Chondrocyte (in vitro differentiated cells): ENCODE measurements around the gene TMEM156. TPM values are rescaled to one million over a fixed set of nuclear protein-coding genes. Genes with fewer than 3 reads are reported as not detected.
"Not testable (repeated sequence)": the region's sequence is repeated elsewhere in the genome, so short reads cannot be mapped to it uniquely, and the experiment has no call there.

Experiments used
- DNase-seq: peaks from one replicate; pipeline ENCODE4 v3.0.0; 2021; ENCODE audit warnings: mixed read lengths, low spot score
- H3K27ac Mint-ChIP-seq: one replicate; pipeline ENCODE4 v1.8.0; 2021; ENCODE audit warnings: mild to moderate bottlenecking, moderate library complexity, mixed read lengths; ENCODE audit not compliant: unreplicated experiment
- H3K27me3 Mint-ChIP-seq: 2 replicates; pipeline ENCODE4 v1.8.0; 2021; ENCODE audit warnings: low read depth, mixed read lengths
- H3K36me3 Mint-ChIP-seq: 2 replicates; pipeline ENCODE4 v1.8.0; 2021; ENCODE audit warnings: low read depth, mixed read lengths
- H3K4me1 Mint-ChIP-seq: 2 replicates; pipeline ENCODE4 v1.8.0; 2021; ENCODE audit warnings: low read depth, mild to moderate bottlenecking, mixed read lengths
- H3K4me3 Mint-ChIP-seq: one replicate; pipeline ENCODE4 v1.8.0; 2021; ENCODE audit warnings: mild to moderate bottlenecking, moderate library complexity, mixed read lengths; ENCODE audit not compliant: unreplicated experiment
- H3K9me3 Mint-ChIP-seq: 2 replicates; pipeline ENCODE4 v1.8.0; 2021; ENCODE audit warnings: low read depth, mixed read lengths
- total RNA-seq: library from RNA; stranded (reverse); gene quantifications from 3 replicates; pipeline ENCODE4 v1.2.1, GENCODE V29; 2021
- TF ChIP-seq, protein P1 (sequence below): fragments of 200-600 bp; sonication (generic); IDR thresholded peaks from 2 replicates; pipeline ENCODE4 v1.5.0; 2021; ENCODE audit warnings: antibody characterized with exemption, mild to moderate bottlenecking, moderate library complexity

The TMEM156 gene
- total RNA-seq, 1 donor from 2014 or later = 0.32 TPM

DNA sequence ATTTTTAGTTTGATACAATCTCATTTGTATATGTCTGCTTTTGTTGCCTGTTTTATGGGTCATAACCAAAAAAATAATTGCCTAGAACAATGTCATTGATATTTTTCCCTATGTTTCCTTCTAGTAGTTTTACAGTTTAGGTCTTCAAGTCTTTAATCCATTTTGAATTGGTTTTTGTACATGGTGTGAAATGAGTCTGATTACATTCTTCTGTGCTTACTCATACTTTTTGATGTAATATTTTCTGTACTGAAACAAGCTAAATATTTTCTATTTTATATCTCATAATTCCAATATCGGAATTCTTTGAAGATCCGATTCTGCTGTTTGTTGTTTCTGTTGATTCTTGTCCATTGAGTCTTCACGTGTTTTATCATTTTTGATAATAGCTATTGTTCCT lies 10.6 kb downstream of the TMEM156 start:
- peaks cover 22% of the 10 kb centered on the region for H3K4me1 Mint-ChIP-seq
- TF ChIP-seq, protein P1, sequence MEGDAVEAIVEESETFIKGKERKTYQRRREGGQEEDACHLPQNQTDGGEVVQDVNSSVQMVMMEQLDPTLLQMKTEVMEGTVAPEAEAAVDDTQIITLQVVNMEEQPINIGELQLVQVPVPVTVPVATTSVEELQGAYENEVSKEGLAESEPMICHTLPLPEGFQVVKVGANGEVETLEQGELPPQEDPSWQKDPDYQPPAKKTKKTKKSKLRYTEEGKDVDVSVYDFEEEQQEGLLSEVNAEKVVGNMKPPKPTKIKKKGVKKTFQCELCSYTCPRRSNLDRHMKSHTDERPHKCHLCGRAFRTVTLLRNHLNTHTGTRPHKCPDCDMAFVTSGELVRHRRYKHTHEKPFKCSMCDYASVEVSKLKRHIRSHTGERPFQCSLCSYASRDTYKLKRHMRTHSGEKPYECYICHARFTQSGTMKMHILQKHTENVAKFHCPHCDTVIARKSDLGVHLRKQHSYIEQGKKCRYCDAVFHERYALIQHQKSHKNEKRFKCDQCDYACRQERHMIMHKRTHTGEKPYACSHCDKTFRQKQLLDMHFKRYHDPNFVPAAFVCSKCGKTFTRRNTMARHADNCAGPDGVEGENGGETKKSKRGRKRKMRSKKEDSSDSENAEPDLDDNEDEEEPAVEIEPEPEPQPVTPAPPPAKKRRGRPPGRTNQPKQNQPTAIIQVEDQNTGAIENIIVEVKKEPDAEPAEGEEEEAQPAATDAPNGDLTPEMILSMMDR = no peak
- DNase-seq = no peak
- no peaks in the 10 kb centered on the region for H3K36me3 Mint-ChIP-seq
- H3K4me3 Mint-ChIP-seq = no peak overlapping the region
- H3K27ac Mint-ChIP-seq = no peak overlapping the region
- H3K9me3 Mint-ChIP-seq = peaks cover 5% of the 10 kb centered on the region
- no peaks in the 10 kb centered on the region for H3K27me3 Mint-ChIP-seq

DNA sequence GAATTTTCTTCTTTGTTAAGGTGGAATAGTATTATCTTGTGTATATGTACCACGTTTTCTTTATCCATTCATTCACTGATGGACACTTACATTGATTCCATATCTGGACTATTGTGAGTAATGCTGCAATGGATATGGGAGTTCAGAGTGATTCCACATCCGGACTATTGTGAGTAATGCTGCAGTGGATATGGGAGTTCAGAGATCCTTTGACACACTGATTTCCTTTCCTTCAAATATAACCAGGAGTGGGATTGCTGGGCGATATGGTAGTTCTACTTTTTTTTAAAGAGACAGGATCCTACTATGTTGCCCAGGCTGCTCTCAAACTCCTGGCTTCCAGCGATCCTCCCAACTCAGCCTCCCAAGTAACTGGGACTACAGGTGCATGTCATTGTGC lies 12.1 kb downstream of the TMEM156 start:
- H3K27me3 Mint-ChIP-seq = no peaks in the 10 kb centered on the region
- DNase-seq = no peak
- no peak overlapping the region for H3K27ac Mint-ChIP-seq
- H3K36me3 Mint-ChIP-seq = no peaks in the 10 kb centered on the region
- peaks cover 13% of the 10 kb centered on the region for H3K9me3 Mint-ChIP-seq
- H3K4me1 Mint-ChIP-seq = peaks cover 13% of the 10 kb centered on the region
- TF ChIP-seq, protein P1 = no peak
- no peak overlapping the region for H3K4me3 Mint-ChIP-seq

DNA sequence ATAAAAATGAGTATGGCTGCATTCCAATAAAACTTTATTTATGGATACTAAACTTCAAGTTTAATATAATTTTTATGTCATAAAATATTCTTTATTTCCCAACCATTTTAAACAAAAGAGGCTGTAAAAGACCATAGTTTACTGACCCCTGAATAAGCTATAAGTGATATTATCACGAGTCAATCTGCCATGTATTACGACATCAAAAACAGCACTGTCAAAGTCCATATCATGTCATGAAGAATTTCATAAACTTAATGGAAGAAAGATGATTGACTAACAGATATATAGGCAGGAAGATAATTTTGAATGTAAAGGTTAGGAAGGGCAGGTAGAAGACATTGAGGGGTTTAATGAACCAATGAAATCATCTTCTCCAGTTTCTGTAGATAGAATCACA lies 18.2 kb downstream of the TMEM156 start:
- TF ChIP-seq, protein P1 = no peak
- no peak for DNase-seq
- Mint-ChIP-seq H3K4me1 (no peaks in the 10 kb centered on the region), H3K9me3 (peaks cover 28% of the 10 kb centered on the region), H3K4me3 (no peak overlapping the region), H3K36me3 (no peaks in the 10 kb centered on the region), H3K27me3 (no peaks in the 10 kb centered on the region), H3K27ac (no peak overlapping the region)

DNA sequence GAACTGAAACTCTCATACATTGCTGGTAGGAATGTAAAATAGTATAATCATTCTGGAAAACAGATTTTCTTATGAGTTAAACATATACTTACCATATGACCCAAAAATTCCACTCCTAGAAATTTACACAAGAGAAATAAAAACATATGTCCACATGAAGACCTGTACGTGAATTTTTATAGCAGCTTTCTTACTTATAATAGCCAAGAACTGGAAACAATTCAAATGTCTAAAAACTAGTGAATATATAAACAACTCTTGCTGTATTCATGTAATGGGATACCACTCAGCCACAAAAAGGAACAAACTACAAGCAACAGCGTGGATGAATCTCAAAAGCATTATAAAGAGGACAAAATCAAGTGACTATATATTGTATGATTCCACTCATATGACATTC lies 27.5 kb downstream of the TMEM156 start:
- H3K27me3 Mint-ChIP-seq = no peaks in the 10 kb centered on the region

DNA sequence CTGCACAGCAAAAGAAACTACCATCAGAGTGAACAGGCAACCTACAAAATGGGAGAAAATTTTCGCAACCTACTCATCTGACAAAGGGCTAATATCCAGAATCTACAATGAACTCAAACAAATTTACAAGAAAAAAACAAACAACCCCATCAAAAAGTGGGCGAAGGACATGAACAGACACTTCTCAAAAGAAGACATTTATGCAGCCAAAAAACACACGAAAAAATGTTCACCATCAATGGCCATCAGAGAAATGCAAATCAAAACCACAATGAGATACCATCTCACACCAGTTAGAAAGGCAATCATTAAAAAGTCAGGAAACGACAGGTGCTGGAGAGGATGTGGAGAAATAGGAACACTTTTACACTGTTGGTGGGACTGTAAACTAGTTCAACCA lies 30.2 kb downstream of the TMEM156 start:
- DNase-seq, H3K27ac Mint-ChIP-seq, H3K9me3 Mint-ChIP-seq, H3K4me3 Mint-ChIP-seq, H3K36me3 Mint-ChIP-seq, H3K27me3 Mint-ChIP-seq: not testable (repeated sequence)
- peaks cover 12% of the 10 kb centered on the region for H3K4me1 Mint-ChIP-seq

More for the DNA sequence above, 27.5 kb downstream of the TMEM156 start:
- no peaks in the 10 kb centered on the region for H3K36me3 Mint-ChIP-seq
- H3K4me1 Mint-ChIP-seq = peaks cover 12% of the 10 kb centered on the region
- TF ChIP-seq, protein P1 = no peak
- peak overlapping the region; percentile 52 for H3K27ac Mint-ChIP-seq
- no peak for DNase-seq
- no peak overlapping the region for H3K4me3 Mint-ChIP-seq
- H3K9me3 Mint-ChIP-seq = peaks cover 3% of the 10 kb centered on the region

DNA sequence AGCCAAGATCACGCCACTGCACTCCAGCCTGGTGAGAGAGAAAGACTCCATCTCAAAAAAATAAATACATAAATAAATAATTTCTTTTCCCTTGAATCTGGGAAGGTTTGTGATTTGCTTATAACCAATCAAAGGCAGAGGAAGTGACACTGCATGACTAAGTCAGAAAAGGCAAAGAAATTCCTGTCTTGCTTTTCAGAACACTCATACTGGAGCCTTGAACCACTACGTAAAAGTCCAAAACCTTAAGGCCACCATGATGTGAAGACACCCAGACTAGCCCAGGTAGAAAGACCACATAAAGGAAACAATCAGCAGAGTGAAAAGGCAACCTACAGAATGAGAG lies 36.6 kb downstream of the TMEM156 start:
- Mint-ChIP-seq H3K4me1 (no peaks in the 10 kb centered on the region), H3K4me3 (no peak overlapping the region), H3K27me3 (no peaks in the 10 kb centered on the region), H3K9me3 (peaks cover 6% of the 10 kb centered on the region), H3K27ac (no peak overlapping the region), H3K36me3 (peaks cover 2% of the 10 kb centered on the region)
- DNase-seq = no peak
- TF ChIP-seq, protein P1 = no peak
